ENCODE data around the gene AUTS2. TPM values are rescaled to one million over a fixed set of nuclear protein-coding genes. Genes with fewer than 3 reads are reported as not detected.

Gene AUTS2
- total RNA-seq, 1 experiment from 2014 or later: 256 TPM

DNA sequence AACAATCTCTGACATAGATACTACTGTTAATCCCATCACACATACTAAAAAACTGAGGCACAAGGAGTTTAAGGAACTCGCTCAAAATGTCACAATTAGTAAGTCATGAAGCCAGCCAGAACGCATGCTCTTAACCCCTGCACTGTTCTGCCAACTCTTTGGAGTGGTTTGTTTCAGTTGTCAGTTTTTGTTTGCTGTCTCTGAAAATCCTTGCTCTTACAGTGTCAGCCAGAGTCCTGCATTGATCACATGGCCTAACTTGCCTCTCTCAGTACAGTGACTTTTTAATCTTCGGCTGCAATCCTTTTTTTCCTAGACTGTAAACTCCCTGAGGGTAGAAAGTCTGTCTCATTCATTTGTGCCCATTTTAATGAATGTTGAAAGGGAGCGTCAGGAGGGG is 753.8 kb downstream of the AUTS2 start:
- no peak overlapping the region for H3K18ac ChIP-seq (ENCODE audit: insufficient read length, low read depth, low read length)
- no peak overlapping the region for H2BK20ac ChIP-seq (ENCODE audit: low read depth, low read length, poor library complexity, severe bottlenecking)
- no peaks in the 10 kb centered on the region for H3K9me3 ChIP-seq (ENCODE audit: control insufficient read depth, low read depth, low read length)
- Mint-ChIP-seq H3K4me3 (no peak overlapping the region), H3K36me3 (ENCODE audit: insufficient read depth in 1 of 3, low read depth in 3 of 3) (no peaks in the 10 kb centered on the region), H3K27ac (no peak overlapping the region), H3K4me1 (peaks cover 20 to 21% of the 10 kb centered on the region in 2 experiments), H3K27me3 (ENCODE audit: low read depth) (peaks cover 2% of the 10 kb centered on the region), H3K9me3 (no peaks in the 10 kb centered on the region)
- H4K8ac ChIP-seq (replicated peaks; ENCODE audit: insufficient read length, low read depth, low read length): no peak overlapping the region
- no peak overlapping the region for H3K9ac ChIP-seq (ENCODE audit: extremely low read depth, insufficient read length, low read length)
- no peaks in the 10 kb centered on the region for H3K27me3 ChIP-seq (ENCODE audit: insufficient read depth, low read length)
- H3K27ac ChIP-seq (ENCODE audit: insufficient read length, low read depth, low read length): no peak overlapping the region
- no peak overlapping the region for H3T11ph ChIP-seq (ENCODE audit: low read length)
- H3K23ac ChIP-seq (ENCODE audit: insufficient read length, low read depth, low read length): no peak overlapping the region
- no peak overlapping the region for H3K56ac ChIP-seq (ENCODE audit: insufficient read length, low read depth, low read length)
- H3K4ac ChIP-seq (ENCODE audit: low read depth, low read length): no peak overlapping the region
- H3K79me2 ChIP-seq (ENCODE audit: insufficient read depth, low read length): no peaks in the 10 kb centered on the region
- no peaks in the 10 kb centered on the region for H4K20me1 ChIP-seq (ENCODE audit: control insufficient read depth, insufficient read depth, insufficient read length)
- H2BK5ac ChIP-seq (ENCODE audit: insufficient read length, low read length): no peak overlapping the region
- no peak overlapping the region for H2AK5ac ChIP-seq (ENCODE audit: insufficient read length, low read length)
- no peak overlapping the region for H2AFZ ChIP-seq (ENCODE audit: low read length)
- H2BK120ac ChIP-seq (ENCODE audit: low read depth, low read length, poor library complexity, severe bottlenecking): no peak overlapping the region
- WGBS (ENCODE audit: extremely low coverage, insufficient read length, low lambda C conversion rate): no CpG with 5 or more reads among the region's 4 CpGs
- H3K4me1 ChIP-seq (ENCODE audit: insufficient read depth, low read length): no peaks in the 10 kb centered on the region; the same call in 1 of the 2 replicates
- H3K4me2 ChIP-seq (ENCODE audit: insufficient read depth, insufficient read length, low read length): no peak overlapping the region
- no peaks in the 10 kb centered on the region for H3K23me2 ChIP-seq (ENCODE audit: insufficient read length, low read depth, low read length, poor library complexity, severe bottlenecking)
- TF ChIP-seq, protein P1, sequence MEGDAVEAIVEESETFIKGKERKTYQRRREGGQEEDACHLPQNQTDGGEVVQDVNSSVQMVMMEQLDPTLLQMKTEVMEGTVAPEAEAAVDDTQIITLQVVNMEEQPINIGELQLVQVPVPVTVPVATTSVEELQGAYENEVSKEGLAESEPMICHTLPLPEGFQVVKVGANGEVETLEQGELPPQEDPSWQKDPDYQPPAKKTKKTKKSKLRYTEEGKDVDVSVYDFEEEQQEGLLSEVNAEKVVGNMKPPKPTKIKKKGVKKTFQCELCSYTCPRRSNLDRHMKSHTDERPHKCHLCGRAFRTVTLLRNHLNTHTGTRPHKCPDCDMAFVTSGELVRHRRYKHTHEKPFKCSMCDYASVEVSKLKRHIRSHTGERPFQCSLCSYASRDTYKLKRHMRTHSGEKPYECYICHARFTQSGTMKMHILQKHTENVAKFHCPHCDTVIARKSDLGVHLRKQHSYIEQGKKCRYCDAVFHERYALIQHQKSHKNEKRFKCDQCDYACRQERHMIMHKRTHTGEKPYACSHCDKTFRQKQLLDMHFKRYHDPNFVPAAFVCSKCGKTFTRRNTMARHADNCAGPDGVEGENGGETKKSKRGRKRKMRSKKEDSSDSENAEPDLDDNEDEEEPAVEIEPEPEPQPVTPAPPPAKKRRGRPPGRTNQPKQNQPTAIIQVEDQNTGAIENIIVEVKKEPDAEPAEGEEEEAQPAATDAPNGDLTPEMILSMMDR (conservative IDR thresholded peaks at IDR 0.05): no peak
- H3K14ac ChIP-seq (ENCODE audit: insufficient read depth, low read length): no peak overlapping the region
- DNase-seq: no peak
- H4K5ac ChIP-seq (ENCODE audit: insufficient read length, low read depth, low read length): no peak overlapping the region
- no peak overlapping the region for H2BK12ac ChIP-seq (ENCODE audit: insufficient read length, low read depth, low read length)
- H2BK15ac ChIP-seq (ENCODE audit: low read depth, low read length): no peak overlapping the region
- no peaks in the 10 kb centered on the region for H3K79me1 ChIP-seq (ENCODE audit: insufficient read depth, low read depth, low read length, poor library complexity, severe bottlenecking)
- H4K91ac ChIP-seq (ENCODE audit: insufficient read length, low read depth, low read length): no peak overlapping the region

All from H9 (cell line).